Left hindlimb (tissue), 1 donor: ENCODE data around the gene PRKCA.
"Not testable (repeated sequence)": the region's sequence is repeated elsewhere in the genome, so short reads cannot be mapped to it uniquely, and the experiment has no call there.

Experiments used
- DNase-seq: peaks from one replicate; pipeline ENCODE4 v3.0.0-alpha.2; 2018

The PRKCA gene

DNA sequence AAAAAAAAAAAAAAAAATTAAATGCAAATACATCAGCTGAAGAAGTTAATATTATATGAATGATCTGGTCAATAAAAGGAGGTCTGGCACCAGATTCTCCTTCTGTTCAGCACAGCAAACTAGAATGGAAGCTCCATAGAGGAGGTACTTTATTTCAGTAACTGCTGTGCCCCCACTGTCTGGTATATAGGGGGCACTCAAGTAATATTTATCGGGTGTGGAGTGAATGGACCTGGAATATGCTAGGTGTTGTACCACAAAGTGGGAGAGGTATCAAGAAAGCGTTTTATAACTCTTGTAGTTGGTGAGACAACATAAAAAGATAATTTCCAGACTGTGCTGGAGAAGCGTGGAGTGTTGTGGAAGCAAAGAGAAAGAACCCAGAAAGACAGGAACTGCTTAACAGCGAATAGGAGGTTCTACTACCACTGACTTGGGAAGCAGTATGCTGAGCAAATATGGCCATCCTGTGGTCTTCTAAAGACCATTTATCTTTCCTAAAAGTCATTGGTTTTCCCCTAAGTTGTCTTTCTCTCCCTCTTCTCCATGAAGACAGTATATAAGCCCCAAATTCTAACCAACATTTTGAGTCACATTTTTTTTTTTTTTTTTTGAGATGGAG is 12.2 kb upstream of the PRKCA start:
- no peak for DNase-seq

DNA sequence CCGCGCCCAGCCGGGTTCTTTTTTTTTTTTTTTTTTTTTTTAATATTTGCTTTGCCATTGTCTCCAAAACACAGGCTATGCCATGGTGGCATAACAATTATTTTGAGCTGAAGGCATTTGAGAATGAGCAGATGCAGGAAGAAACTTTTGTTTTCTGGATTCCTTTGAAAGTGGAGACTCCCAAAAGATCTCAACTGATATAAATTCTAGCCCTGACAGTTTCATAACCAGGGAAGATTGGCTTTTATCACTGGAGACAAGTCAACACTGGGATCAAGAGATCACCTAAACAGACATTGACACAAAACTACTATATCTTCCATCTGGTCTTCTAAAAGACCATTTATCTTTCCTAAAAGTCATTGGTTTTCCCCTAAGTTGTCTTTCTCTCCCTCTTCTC is 10.1 kb upstream of the PRKCA start:
- no peak for DNase-seq

DNA sequence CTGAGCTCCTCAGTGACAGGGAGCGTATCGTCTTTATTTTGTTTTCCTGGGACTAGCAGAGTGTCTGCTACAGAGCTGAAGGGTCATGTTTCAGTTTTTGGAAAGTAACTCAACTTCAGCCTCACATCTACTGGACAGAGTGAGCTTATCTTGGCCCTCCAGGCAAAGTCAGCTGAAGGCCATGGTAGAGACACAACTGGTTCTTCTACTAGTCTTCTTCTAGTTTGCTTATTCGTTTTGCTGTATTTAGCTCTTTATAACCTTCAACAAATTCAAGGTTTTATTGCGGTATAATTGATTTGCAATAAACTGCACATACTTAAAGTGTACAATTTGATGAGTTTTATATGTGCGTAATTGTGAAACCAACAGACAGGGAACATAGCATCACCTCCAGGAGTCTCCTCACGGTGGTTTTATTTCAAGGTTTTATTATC is 6.1 kb upstream of the PRKCA start:
- no peak for DNase-seq

DNA sequence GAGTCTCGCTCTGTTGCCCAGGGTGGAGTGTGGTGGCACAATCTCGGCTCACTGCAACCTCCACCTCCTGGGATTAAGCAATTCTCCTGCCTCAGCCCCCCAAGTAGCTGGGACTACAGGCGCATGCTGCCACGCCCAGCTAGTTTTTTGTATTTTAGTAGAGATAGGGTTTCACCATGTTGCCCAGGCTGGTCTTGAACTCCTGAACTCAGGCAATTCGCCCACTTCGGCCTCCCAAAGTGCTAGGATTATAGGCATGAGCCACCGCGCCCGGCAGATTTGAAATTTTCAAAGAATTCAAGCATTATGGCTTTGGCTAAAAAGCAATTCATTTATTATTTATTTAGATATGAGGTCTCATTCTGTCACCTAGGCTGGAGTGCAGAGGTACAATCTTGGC is 5.0 kb upstream of the PRKCA start:
- DNase-seq: not testable (repeated sequence)

DNA sequence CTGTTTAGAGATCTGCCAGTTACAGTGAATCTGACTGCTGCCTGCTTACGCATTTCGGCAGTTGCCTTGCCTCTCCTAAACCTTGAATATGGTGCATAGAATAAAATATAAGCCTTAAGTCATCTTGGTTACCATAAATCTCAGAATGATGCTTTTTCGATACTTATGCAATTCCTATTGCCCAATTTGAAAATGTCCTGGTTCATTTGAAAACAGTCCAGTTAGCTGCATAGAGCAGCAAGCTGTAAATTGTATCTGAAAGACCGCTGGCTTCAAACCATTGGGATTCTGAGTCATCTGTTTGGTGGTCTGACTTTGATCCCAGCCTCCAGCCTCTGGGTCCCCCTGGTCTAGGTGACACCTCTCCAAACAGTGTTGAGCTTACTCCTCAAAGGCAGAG is 2.7 kb upstream of the PRKCA start:
- DNase-seq: no peak

DNA sequence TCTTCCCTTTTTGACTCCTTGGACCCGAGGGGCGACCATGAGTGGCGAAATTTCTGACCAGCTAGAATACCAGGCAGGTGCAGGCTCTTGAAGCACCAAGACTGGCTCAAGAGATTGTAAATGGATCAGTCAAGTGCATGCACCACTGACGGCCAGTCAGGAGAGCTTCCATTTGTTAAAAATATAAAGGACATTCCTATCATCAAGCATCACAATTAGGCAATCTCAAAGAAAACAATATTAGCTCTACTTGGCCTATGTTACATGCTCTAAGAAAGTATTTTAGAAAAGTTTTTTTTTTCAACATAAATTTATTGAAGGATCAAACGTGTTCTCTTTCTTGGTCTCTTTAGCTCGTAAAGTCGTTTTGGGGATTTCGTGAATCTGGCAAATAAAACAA is 1.5 kb upstream of the PRKCA start:
- DNase-seq: no peak

DNA sequence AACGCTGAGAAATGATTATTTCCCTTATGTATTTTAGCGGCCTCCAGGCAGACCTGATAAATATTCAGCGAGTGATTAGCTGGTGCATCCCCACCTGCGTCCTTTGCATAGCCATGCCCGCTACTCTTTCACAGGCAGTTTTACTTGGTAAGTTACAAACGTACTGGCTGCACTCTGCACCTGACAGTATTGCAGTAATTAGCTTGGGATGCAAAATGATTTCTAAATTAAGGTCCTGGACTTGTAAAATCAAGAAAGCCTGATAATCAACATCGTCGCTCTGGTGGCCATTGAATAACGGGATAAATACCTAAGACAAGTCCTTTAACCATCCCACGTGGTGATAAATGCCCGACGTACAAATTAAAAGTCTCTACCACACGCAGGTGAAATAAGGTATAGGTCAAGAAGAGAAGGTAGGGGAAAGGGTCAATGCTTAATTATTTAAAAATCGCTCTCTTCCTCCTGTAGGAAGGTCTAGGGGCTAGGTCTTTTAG is 998 bp upstream of the PRKCA start:
- DNase-seq: no peak

DNA sequence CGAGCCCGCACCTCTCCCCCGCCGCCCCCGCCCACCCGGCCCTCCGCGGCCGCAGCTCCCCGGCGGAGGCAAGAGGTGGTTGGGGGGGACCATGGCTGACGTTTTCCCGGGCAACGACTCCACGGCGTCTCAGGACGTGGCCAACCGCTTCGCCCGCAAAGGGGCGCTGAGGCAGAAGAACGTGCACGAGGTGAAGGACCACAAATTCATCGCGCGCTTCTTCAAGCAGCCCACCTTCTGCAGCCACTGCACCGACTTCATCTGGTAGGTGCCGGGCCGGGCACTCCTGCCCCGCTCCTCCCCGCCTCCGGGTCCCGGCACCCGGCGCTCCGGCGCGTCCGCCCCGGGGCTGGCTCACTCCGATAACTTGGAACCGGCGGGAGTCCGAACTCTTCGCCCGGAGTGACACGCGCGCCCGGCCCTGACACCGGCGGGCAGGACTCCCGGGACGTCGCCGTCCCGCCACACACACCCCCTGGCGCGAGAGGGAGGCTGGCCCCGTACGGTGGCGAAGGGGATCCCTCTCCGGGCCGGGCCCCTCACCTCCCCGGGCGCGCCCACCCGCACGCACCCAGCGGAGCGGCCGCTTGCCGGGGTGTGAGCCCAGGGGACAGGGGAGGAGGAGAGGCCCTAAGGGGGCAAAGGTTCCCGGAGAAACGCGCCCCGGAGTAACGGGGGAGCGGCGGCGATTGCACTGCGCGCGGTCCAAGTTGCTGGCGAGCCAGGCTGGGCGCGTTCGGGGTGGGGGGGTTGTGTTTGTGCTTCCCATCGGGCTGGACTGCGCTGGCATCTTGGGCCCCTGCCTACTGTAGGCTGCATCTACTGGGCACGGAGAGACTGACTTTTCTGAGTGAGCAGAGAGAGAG is 581 bp downstream of the PRKCA start:
- peak; percentile 64 for DNase-seq

DNA sequence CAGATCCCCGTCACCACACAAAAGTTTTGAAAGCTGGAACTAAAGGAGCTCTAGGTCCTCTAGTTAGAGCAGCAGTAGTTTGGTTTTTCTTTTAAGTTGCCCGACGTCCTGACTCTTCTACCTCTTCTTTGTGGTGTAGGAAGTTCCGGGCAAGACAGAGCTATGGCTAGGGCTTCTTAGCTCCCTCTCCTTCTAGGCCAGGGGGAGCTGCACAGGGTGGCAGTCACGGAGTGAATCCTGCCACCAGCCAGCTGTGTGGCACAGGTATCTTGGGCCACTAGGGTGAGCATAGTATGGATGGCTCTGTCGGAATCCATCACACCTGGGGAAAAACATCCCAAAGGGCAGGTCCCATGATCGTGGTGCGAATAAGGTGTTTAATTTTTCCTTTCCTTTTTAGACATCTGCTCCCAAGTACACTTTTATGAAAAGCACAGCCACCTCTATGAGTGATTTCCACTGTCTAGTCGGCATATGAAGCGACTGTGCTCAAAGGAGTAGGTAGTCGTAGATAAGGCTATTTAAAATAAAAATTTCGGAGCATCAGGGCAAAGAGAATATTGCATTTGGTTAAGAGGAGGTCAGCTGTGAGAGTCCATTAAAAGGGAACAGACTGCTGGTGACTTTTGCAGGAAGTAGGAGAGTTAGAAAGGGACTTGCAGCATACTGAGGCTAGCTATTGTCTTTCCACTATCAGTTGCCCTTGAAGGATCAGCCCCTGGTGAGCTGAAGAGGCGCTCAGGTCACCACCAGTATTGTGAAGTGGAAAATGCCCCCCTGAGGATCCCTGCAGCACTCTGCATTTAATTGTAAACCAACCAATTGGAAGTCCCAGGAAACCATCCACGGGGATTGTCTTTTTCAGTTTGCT is 2.1 kb downstream of the PRKCA start:
- no peak for DNase-seq

DNA sequence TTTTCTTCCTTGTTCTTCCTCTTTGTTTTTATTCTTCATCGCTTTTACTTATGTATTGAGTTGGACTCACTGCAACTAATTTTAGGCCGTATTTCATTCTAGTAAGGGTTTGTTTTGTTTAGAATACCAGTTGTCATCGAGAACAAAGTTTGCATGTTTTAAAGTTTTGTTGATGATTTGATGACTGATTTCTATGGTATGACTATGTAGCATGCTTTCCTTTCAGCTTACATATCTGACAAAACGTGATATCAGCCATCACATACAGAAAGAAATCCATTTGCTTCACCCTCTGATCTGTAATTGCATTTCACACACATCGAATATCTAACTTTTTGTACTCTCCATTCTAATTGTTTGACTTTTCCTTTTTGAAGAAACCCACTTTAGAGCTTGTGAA is 4.0 kb downstream of the PRKCA start:
- DNase-seq: no peak

DNA sequence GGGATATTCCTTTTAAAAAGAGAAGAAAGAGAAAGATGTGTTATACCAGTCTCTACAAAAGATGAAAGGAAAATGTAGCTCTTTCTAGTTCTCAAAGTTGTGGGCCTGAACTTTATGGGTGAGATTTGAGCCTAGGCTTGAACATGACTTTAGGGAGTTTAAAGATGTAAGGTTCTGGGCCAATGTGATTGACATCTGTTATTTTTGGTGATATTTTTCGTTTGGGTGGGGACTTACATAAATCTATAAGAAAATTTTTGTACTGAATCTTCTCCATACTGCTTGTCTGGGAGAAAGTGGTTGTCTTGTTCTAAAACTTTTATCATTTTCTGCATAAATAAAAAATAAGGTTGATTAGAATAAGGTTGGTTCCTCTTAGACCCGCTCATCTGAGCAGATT is 4.8 kb downstream of the PRKCA start:
- no peak for DNase-seq

DNA sequence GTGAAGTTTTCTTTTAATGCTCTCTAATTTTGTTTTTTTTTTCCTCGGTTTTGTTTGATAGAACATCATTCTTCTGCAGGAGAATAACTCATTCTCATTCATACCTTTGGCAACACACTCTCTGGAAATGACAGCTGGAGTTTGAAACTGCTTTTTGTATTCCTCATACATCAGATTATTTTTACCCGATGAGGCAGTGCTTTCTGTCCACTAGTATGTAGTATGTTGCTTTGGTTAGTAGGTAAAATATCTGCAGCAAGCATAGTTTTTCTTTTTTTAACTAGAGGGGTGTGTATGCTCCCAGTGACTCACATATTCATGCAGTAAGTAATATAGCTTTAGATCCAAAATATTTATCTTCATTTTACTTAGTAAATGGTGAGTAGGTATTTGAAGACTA is 6.4 kb downstream of the PRKCA start:
- DNase-seq: no peak

DNA sequence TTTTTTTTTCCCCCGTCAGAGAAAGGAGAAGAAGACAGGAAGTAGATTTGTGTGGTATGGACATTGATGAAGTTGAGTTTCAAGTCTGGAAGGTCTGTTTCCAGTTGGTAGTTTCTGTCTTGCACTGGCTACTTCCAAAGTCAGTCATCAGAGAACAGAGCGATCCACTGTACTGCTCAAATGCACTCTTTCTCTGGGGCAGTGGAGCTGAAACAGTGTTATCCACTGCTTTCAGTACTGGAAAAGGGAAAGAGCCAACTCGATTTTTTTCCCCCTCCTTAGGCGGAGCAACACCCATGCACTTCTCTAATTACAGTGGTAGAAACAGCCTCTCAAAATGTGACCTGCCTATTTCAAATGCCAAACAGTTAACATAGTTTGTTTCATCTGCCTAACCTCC is 7.4 kb downstream of the PRKCA start:
- DNase-seq: no peak

DNA sequence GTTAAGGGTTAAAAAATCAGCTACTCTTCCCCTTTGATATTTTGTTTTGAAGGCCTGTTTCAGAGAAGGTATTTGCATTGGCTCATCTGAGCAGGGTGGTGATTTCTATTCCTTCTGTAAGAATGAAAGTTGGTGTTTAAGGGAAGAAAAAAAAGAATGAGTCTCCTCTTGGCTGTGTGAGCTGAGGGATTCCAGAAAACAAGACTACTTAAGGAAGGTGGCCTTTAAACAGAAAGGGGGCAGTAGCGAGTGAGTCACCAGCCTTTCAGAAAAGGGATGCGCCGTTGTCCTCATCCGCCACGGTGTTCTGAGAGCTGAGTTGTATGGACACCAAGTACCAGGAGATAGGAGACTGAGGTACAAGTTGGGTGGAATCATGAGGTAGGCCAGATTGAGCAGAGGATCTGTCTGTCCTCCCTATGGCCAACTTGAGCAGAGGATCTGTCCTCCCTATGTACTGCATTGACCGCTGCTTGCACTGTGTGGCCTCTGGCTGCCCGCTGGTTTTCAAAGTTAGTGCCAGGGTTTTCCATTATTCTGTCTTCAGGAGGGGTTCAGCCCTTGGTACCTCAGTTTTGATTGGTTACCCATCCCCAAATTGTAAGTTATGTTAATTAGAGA is 8.2 kb downstream of the PRKCA start:
- no peak for DNase-seq

DNA sequence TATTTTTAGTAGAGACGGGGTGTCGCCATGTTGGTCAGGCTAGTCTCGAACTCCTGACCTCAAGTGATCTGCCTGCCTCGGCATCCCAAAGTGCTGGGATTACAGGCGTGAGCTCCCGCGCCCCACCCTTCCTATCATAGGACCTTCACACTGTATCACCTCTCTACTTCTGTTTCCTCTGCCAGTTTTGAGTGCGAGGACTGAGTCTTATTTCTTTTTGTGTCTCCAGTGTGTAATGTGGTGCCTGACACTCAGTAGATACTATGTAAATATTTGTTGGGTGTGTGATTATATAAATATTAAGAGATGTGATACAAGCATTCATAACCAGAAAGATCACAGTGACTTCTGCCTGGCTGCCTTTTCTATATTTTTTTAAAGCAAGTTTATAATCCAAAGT is 10.5 kb downstream of the PRKCA start:
- no peak for DNase-seq

DNA sequence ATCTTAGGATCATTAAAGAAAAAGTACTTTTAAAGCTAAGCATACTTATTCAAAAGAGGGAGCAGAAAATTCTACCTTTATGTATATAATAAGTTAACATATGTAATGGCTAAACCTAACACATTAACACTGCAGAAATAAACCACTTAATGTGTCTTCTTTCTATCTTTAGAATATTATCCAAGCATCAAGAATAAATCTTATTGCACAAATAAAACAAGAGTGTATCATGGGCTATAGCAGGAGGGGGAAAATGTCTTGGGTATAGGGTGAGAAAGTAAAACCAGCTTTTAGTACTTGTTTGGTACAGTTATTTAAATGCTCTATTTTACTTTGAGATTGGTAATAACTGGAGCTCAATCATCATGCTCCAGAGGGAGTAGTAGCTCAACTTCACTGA is 10.9 kb downstream of the PRKCA start:
- DNase-seq: no peak

DNA sequence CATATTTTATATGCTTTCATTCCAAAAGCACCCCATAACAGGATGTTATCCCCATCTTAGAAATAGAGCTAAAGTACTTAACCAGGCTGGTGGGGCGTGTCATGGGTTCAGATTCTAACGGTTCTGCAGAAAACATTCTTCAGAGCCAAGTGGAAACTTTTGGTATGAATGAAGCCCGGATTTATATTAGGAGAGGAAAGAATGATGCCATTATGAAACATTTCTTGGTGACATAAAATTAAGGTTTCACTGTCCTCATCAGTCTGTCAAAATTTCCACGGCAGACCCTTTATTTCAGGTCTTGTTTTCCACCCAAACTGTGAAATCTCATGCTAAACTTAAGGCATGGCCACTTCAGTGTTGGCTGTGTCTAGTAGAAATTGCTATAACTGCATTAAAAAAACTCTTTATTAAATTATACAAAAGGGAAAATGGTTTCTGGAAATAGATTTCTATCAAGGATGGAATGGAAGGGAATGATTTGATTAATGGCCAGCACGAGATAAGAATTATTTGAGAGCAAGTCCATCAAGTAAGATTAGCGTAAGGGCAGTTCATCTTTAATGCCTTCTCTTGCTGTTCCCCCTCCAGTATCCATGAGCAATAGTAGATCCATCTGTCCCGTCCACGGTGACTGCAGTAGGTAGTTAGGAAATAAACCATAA is 11.7 kb downstream of the PRKCA start:
- DNase-seq: no peak

DNA sequence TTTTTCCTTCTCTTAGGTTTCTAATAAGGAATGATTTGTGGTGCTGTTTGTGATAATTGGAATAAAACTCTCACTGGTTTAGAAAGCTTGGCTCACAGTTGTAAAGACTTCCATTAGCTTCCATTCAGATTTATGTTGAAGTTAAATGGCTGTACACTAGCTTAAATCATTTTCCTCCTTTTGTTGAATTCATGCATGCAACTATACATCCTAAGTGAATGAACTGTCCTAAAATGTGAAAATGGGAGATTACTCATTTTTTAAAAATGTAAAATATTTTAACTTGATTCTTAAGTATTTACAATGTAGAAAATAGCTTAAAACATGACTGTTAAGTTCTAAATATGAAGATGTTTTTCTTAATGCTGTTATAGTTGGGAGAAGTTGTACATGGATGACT is 15.2 kb downstream of the PRKCA start:
- DNase-seq: no peak

DNA sequence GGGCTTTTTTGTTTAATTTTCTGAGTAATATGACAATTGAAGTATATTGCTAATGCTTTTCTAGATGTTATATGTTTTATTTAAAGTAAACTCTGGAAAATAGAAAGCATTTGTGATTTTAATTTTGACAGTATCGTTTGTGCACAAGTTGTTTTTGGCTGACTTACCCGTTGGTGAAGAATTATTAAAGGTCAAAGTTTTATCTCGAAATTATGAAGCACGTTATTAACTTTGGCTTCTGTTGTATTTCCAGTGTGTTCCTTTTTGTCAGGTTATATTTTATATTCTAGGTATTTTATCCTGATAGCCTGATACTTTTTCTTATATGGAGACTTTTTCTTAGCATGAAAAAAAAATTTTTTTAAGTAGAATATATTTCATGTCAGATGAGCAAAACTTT is 16.8 kb downstream of the PRKCA start:
- no peak for DNase-seq

DNA sequence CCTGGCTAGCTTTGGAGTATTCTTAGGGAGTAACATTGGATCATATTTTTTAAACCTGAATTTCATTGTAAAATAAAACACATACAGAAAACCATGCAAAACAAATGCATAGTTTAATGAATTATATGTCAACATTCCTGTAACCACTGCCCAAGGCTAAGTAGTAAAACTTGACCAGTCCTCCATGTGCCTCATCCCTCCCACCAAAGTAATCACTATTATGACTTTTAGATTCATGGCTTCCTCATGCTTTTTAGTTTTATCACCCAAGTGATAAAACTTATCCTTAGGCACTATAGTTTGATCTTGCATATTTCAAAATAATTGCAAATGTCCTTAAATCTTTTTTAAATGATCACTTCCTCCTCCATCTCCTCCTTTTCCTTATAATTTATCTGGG is 20.4 kb downstream of the PRKCA start:
- no peak for DNase-seq

DNA sequence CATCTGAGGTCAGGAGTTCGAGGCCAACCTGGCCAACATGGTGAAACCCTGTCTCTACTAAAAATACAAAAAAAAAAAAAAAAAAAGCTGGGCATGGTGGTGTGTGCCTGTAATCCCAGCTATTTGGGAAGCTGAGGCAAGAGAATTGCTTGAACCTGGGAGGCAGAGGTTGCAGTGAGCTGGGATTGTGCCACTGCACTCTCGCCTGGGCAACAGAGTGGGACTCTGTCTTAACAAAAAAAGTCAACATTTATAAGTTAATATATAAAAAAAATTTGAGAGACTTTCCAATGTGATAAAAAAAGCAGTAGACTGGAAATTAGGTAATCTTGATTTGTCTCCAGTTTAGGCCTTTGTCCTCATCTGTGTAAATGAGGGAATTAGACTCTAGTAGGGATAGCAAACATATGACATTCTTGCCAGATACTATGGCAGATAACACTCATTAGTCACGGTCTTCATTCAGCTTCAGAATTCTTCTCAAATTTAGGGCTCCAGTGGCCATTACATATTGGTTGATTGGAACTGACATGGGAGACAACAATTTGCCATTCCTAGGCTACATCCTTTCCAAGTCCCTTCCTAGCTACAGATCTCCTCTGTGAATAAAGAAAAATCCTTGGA is 22.1 kb downstream of the PRKCA start:
- not testable (repeated sequence) for DNase-seq

DNA sequence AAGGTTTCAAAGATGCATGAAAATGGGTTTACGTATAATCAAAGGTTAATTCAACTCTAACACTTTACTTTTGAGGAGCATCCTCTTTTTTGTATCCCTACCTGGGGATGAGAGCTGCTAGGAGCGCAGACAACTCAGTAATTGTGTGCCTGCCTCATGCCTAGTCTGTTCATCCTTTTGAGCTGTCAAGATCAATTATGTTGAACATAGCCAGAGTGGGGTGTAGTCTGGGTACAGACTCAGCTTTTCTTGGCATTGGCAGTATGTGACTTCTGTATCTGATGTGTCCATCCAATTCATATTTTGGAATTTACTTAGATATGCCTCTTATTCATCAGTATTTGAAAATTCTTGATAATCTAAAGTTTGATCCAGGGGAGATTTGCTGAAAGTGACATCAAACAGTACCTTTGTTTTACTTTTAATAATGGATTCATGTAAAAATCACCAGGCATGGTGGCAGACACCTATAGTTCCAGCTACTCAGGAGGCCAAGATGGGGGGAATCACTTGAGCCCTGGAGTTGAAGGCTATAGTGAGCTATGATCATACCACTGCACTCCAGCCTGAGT is 24.1 kb downstream of the PRKCA start:
- no peak for DNase-seq
